ENCODE results near the gene TAF1.
"Not testable (repeated sequence)": the region's sequence is repeated elsewhere in the genome, so short reads cannot be mapped to it uniquely, and the experiment has no call there.

The TAF1 gene

GRCh38 chrX:71509289-71509688 lies 143.1 kb downstream of the TAF1 start:
- no peak for DNase-seq (ENCODE audit: low spot score)

GRCh38 chrX:71510161-71510560 lies 144.0 kb downstream of the TAF1 start:
- no peak for DNase-seq (ENCODE audit: low spot score)

GRCh38 chrX:71513731-71514130 lies 147.6 kb downstream of the TAF1 start:
- DNase-seq (ENCODE audit: low spot score) = not testable (repeated sequence)

- no peak for DNase-seq (ENCODE audit: low spot score)
These were observed 148.3 kb downstream of the TAF1 start for GRCh38 chrX:71514367-71515037.

DNA sequence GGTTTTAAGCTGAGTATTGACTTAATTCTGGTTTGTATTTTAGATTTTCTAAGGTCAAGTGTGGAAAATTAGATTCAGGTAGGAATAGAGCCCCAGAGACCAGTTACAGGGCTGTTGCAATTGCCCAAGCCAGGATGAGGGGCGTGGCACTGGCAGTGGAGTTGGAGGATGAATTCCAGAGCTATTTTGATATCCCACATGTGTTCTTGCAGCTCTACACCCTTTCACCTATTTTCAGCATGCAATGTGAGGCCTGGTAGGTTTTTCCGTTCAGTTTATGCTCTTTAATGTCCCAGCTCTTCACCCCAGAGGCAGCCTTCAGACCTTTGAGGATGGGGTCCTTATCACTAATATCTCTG lies 148.9 kb downstream of the TAF1 start:
- DNase-seq (ENCODE audit: low spot score) = peak; percentile 39
